GM20000 (cell line): ENCODE data around the gene TIMM13.
A peak's percentile ranks its signal among the peaks of the same experiment; 100 is the strongest.
"Not testable (repeated sequence)": the region's sequence is repeated elsewhere in the genome, so short reads cannot be mapped to it uniquely, and the experiment has no call there.

Source experiments
- DNase-seq: peaks from one replicate; pipeline ENCODE4 v3.0.0; 2012; ENCODE audit warnings: low spot score
- TF ChIP-seq, protein P1 (sequence below): IDR thresholded peaks from 2 replicates; pipeline ENCODE4 v1.5.1; 2012; ENCODE audit warnings: mild to moderate bottlenecking, control low read depth; ENCODE audit errors: extremely low read depth, missing control alignments

TIMM13 gene

GRCh38 chr19:2427429-2428320 lies at the start of gene TIMM13:
Gene TIMM13, minus strand, starts transcription at chr19:2427586. Its CDS starts 53 bp downstream, at chr19:2427533.
- TF ChIP-seq, protein P1, sequence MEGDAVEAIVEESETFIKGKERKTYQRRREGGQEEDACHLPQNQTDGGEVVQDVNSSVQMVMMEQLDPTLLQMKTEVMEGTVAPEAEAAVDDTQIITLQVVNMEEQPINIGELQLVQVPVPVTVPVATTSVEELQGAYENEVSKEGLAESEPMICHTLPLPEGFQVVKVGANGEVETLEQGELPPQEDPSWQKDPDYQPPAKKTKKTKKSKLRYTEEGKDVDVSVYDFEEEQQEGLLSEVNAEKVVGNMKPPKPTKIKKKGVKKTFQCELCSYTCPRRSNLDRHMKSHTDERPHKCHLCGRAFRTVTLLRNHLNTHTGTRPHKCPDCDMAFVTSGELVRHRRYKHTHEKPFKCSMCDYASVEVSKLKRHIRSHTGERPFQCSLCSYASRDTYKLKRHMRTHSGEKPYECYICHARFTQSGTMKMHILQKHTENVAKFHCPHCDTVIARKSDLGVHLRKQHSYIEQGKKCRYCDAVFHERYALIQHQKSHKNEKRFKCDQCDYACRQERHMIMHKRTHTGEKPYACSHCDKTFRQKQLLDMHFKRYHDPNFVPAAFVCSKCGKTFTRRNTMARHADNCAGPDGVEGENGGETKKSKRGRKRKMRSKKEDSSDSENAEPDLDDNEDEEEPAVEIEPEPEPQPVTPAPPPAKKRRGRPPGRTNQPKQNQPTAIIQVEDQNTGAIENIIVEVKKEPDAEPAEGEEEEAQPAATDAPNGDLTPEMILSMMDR, result no peak
- peak; percentile 99 for DNase-seq

- TF ChIP-seq, protein P1, result no peak
- peak; percentile 62 for DNase-seq
These were observed 49.2 kb upstream of the TIMM13 start for GRCh38 chr19:2476451-2477140.

DNA sequence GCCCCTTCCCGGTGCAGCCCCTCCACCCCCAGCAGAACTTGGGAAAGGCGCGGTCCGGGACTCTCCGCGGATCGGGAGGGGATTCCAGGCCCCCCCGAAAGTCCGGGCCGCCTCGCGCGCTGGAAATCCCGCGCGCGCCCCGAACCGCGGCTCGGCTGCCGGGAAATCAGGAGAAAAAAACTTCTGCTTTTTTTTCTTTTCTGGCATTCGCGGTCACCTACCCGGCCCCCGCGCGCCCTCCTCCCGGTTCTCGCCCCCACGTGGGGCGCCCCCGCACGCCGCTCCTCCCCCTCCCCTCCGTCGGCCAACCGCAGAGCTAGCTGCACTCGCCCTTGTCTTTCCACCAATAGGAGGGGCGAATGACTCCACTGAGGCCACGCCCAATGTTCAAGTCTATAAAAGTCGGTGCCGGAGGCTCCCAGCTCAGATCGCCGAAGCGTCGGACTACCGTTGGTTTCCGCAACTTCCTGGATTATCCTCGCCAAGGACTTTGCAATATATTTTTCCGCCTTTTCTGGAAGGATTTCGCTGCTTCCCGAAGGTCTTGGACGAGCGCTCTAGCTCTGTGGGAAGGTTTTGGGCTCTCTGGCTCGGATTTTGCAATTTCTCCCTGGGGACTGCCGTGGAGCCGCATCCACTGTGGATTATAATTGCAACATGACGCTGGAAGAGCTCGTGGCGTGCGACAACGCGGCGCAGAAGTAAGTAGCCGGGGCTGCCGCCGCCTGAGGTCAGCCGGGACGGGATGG lies 48.5 kb upstream of the TIMM13 start, which contains the start of gene GADD45B:
TSS of gene GADD45B (plus strand) at position 426 of the 749 bp plus-strand sequence. CDS start at position 658, 232 bp downstream.
- TF ChIP-seq, protein P1, result no peak
- DNase-seq, result peak; percentile 99

- TF ChIP-seq, protein P1, result no peak
- DNase-seq, result peak; percentile 81
These were observed 47.8 kb upstream of the TIMM13 start for GRCh38 chr19:2475018-2475701.

GRCh38 chr19:2474232-2475017 lies 47.0 kb upstream of the TIMM13 start:
- TF ChIP-seq, protein P1, result peak; percentile 84
- peak; percentile 90 for DNase-seq

- not testable (repeated sequence) for DNase-seq
These were observed 42.5 kb upstream of the TIMM13 start for GRCh38 chr19:2469915-2470200.
